ENCODE data around the gene MTOR.

MTOR gene

DNA sequence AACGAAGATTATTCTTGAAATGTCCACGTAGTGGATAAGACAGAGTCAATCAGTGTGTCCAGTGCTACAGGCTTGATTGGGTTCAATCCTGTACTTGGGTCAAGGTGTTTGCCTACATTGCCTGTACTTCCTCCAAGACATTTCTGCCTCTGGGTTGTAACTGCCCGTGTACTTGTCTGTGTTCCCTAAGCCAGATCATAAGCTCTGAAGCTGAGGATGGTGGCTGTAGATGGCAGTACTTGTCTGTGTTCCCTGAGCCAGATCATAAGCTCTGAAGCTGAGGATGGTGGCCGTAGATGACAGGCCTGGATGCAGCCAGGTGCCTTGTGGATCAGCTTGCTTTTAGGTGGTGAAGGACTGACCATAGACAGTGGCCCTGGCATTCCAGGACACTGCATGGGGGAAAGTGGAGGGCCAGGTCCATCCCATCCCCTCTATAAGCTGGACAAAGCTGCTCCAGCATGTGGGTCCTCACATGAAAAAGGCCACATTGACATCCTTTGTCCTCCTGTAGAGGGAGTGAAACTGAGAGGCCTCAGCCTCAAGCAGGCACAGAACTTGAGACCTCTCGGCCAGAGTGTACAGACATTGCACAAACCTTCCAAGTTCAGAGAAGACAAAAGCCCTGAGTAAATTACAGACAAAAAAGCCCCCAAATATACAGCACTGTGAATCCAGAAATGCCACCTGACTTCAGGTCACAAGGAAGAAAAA lies 200.5 kb downstream of the MTOR start:
- peak overlapping the region in 1 of 2 donors; percentile 25 for H3K4me3 Mint-ChIP-seq
- H3K27me3 Mint-ChIP-seq: no peaks in the 10 kb centered on the region
- no peaks in the 10 kb centered on the region for H3K9me3 Mint-ChIP-seq
- DNase-seq: no peak
- no peak for ATAC-seq (replicated peaks)
- peaks cover 23 to 43% of the 10 kb centered on the region in 2 donors for H3K4me1 Mint-ChIP-seq
- peaks cover 37 to 49% of the 10 kb centered on the region in 2 donors for H3K36me3 Mint-ChIP-seq
- H3K27ac Mint-ChIP-seq: no peak overlapping the region

DNA sequence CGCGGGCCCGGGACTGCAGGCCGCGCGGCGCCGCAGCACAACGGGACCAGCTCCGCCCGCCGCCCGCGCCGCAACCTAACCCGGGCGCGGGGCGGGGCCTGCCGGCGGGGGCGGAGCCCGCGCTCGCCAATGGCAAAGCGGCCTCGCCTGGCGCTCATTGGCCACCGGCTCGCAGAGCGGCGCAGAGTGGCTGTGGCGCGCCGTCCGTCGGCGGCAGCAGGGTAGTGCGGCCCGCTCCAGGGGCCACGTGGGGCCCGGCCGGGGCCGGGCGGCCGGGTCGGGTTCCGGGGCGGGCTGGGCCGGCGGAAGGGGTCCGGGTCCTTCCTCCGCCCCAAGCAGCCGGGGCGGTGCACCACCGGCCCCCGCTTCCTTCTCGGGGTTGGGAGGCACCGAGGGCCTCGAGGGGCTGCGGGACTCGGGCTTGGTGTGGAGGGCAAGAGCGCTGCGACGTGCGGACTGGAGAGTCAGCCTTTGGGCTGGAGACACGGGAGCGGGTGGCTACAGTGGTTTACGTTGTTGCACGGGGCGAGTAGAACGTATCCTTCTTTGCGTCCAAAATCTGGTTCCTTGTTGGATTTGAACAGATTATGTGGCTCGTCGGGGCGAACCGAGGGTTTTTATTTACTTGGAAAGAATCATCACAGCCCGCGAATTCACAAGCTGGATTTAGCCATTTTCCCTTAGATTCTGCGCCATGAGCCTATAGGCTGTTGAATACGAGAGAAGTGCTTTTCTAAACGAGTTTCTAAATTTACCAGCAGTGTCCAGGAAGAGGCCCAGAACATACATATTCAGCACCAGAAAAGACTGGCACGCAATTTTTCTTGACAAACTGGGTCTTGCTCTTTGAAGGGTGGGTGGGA lies 202.2 kb downstream of the MTOR start, which contains the start of gene SRM:
TSS of gene SRM (minus strand) at position 51 of the 863 bp plus-strand sequence. CDS start 75 bp downstream, outside the sequence.
- H3K4me1 Mint-ChIP-seq: peaks cover 23 to 43% of the 10 kb centered on the region in 2 donors
- H3K4me3 Mint-ChIP-seq: peak within 1 kb of the TSS; percentile 95 to 96
- ATAC-seq (replicated peaks) (peak; percentile 96 to 97), DNase-seq (peak; percentile 93)
- H3K27ac Mint-ChIP-seq: peak within 1 kb of the TSS; percentile 96
- no peaks in the 10 kb centered on the region for H3K9me3 Mint-ChIP-seq
- no peaks in the 10 kb centered on the region for H3K27me3 Mint-ChIP-seq
- peaks cover 27 to 55% of the 10 kb centered on the region in 2 donors for H3K36me3 Mint-ChIP-seq

DNA sequence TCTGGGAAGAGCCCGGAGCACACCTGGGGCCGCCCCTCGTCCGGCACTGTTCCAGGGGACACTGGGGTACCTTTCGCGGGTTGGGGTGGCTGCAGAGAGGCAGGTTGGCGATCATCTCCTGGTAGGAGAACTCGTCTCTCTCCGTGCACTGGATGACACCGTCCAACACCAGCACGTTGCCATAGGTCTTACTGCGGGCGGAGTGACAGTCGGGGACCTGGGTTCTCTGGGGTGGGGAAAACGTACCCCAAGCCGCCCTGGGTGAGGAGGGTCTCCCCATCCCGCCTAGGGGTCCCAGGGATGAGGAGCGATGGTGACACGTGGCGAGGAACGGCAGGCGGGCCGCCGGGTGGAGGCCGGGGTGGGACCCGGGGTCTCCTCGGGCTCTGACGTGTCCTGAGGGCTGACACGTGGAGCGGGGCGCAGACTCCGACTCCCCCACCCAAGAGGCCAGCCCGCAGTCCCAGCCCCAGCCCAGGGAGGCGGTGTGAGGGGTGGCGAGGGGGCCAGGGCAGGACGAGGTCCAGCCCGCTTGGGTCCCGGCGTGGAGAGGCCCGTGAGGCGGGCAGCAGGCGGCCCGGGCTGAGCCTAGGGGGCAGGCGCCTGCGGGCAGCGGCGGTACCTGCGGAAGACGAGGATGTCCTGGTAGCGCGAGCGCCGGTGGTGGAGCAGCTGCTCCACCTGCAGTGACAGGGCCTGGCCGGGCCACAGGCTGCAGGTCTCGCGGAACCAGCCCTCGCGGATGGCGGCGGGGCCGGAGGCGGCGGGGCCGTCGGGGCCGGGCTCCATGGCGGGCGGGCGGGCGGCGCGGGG lies 203.0 kb downstream of the MTOR start:
- no peaks in the 10 kb centered on the region for H3K9me3 Mint-ChIP-seq
- H3K4me3 Mint-ChIP-seq: peak overlapping the region; percentile 95 to 96
- peaks cover 23 to 43% of the 10 kb centered on the region in 2 donors for H3K4me1 Mint-ChIP-seq
- peaks cover 26 to 51% of the 10 kb centered on the region in 2 donors for H3K36me3 Mint-ChIP-seq
- peak; percentile 17 to 36 for ATAC-seq (replicated peaks)
- H3K27me3 Mint-ChIP-seq: no peaks in the 10 kb centered on the region
- DNase-seq: no peak
- peak overlapping the region; percentile 94 for H3K27ac Mint-ChIP-seq

DNA sequence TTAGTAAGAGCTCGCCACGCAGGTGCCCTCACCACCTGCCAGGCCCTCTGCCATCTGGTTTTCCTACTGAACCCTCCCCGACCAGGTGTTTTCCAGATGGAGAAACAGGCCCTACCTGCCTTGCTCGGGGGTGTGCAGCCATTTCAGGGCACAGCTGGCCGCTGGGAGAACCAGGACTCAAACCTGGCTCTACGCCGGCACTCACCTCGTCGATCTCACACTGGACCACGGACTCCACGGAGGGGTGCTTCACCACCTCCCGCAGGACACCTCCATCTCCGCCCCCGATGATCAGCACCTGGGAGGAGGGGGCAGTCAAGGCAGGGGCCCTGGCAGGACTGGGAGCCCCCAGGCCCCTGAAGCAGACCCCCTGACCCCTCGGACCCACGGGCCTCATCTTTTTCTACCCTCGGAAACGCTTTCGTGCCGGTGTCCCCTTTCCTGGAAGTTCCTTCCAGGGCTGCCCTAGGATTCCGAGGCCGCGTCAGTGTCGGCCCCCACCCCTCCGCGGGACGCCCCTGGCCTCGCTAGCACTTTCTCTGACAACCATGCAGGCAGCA lies 203.7 kb downstream of the MTOR start:
- peaks cover 23 to 43% of the 10 kb centered on the region in 2 donors for H3K4me1 Mint-ChIP-seq
- H3K27ac Mint-ChIP-seq: peak overlapping the region; percentile 94
- ATAC-seq (replicated peaks): no peak
- H3K27me3 Mint-ChIP-seq: no peaks in the 10 kb centered on the region
- H3K9me3 Mint-ChIP-seq: no peaks in the 10 kb centered on the region
- peaks cover 29 to 50% of the 10 kb centered on the region in 2 donors for H3K36me3 Mint-ChIP-seq
- peak overlapping the region; percentile 95 to 96 for H3K4me3 Mint-ChIP-seq
- DNase-seq: no peak

DNA sequence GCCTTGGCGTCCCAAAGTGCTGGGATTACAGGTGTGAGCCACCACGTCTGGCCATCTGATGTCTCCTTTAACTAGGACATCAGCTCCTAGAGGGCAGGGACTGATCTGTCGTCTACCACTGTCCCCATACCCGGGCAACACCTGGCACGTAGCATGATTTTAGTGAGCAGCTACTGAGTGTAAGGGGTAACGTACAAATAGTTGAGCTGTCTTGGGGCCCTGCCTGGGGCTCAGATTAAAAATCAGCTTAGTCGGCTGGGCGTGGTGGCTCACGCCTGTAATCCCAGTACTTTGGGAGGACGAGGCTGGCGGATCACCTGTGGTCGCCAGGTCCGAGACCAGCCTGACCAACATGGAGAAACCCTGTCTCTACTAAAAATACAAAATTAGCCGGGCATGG lies 204.3 kb downstream of the MTOR start:
- H3K9me3 Mint-ChIP-seq: no peaks in the 10 kb centered on the region
- DNase-seq (no peak), ATAC-seq (replicated peaks) (no peak)
- H3K27ac Mint-ChIP-seq: peak overlapping the region; percentile 94
- peaks cover 20 to 40% of the 10 kb centered on the region in 2 donors for H3K4me1 Mint-ChIP-seq
- H3K4me3 Mint-ChIP-seq: peak overlapping the region; percentile 95 to 96
- peaks cover 30 to 45% of the 10 kb centered on the region in 2 donors for H3K36me3 Mint-ChIP-seq
- no peaks in the 10 kb centered on the region for H3K27me3 Mint-ChIP-seq

DNA sequence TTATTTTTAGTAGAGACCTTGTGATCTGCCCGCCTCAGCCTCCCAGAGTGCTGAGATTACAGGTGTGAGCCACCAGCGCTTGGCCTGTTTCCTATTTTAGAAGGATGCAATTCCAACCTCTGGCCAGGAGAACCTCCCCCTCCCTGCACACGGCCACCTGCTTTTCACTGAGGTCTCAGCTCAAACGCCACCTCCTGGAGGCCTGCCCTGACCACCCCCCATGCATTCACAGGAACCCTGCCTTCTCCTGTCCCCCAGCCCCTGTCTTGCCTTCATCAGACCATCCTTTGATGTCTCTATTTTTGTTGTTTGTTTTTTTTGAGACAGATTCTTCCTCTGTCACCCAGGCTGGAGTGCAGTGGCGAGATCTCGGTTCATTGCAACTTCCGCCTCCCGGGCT lies 204.9 kb downstream of the MTOR start:
- peaks cover 17 to 40% of the 10 kb centered on the region in 2 donors for H3K4me1 Mint-ChIP-seq
- DNase-seq (no peak), ATAC-seq (replicated peaks) (no peak)
- peak overlapping the region; percentile 42 for H3K27ac Mint-ChIP-seq
- H3K36me3 Mint-ChIP-seq: peaks cover 30 to 44% of the 10 kb centered on the region in 2 donors
- no peaks in the 10 kb centered on the region for H3K9me3 Mint-ChIP-seq
- no peak overlapping the region for H3K4me3 Mint-ChIP-seq
- H3K27me3 Mint-ChIP-seq: no peaks in the 10 kb centered on the region
